ENCODE data around the gene CCDC182. TPM values are rescaled to one million over a fixed set of nuclear protein-coding genes. Genes with fewer than 3 reads are reported as not detected.

Gene CCDC182
- total and polyA plus RNA-seq, 8 donors: not detected

- H3K27ac ChIP-seq: no peak overlapping the region
- no peak overlapping the region for H3K4me3 ChIP-seq
- H3K27me3 ChIP-seq: peaks cover 0 to 13% (median 8%) of the 10 kb centered on the region in 3 donors
- no peaks in the 10 kb centered on the region for H3K36me3 ChIP-seq
- peaks cover 0 to 9% (median 0%) of the 10 kb centered on the region in 4 donors for H3K4me1 ChIP-seq
- no peak for DNase-seq
- H3K9me3 ChIP-seq: no peaks in the 10 kb centered on the region
- TF ChIP-seq CTCF (IDR thresholded peaks at IDR 0.05) (no peak), EP300 (IDR thresholded peaks at IDR 0.05) (no peak), POLR2AphosphoS5 (IDR thresholded peaks at IDR 0.05) (no peak), POLR2A (IDR thresholded peaks at IDR 0.05) (no peak)
- intact Hi-C loops (cut with DNase I; ENCODE audit: low total_unique reads): no loop called here
- 69 to 95% (median 91%) methylated on average over 1 of the region's 1 CpG for WGBS, 5 donors
These were observed 29.1 kb downstream of the CCDC182 start for GRCh38 chr17:57715981-57716380.

GRCh38 chr17:57714665-57715180 is 30.4 kb downstream of the CCDC182 start:
- Histone ChIP-seq H3K4me1 (peaks cover 0 to 9% (median 0%) of the 10 kb centered on the region in 4 donors), H3K36me3 (no peaks in the 10 kb centered on the region), H3K27me3 (peaks cover 0 to 13% (median 8%) of the 10 kb centered on the region in 3 donors), H3K4me3 (no peak overlapping the region), H3K9me3 (no peaks in the 10 kb centered on the region), H3K27ac (no peak overlapping the region)
- intact Hi-C loops (cut with DNase I; ENCODE audit: low total_unique reads): no loop called here
- WGBS, 5 donors: 36 to 43% (median 41%) methylated on average over 7 of the region's 7 CpGs
- peak in 1 of 2 donors; percentile 55 for DNase-seq
- TF ChIP-seq POLR2A (IDR thresholded peaks at IDR 0.05) (no peak), EP300 (IDR thresholded peaks at IDR 0.05) (no peak), CTCF (IDR thresholded peaks at IDR 0.05) (no peak), POLR2AphosphoS5 (IDR thresholded peaks at IDR 0.05) (no peak)

- intact Hi-C loops (cut with DNase I; ENCODE audit: low total_unique reads): no loop called here
- Histone ChIP-seq H3K4me3 (no peak overlapping the region), H3K4me1 (peaks cover 0 to 13% (median 0%) of the 10 kb centered on the region in 4 donors), H3K27ac (no peak overlapping the region), H3K36me3 (no peaks in the 10 kb centered on the region), H3K9me3 (no peaks in the 10 kb centered on the region), H3K27me3 (peaks cover 0 to 8% (median 8%) of the 10 kb centered on the region in 3 donors)
- no peak for DNase-seq
- no peak for TF ChIP-seq POLR2A (IDR thresholded peaks at IDR 0.05)
- no peak for TF ChIP-seq CTCF (IDR thresholded peaks at IDR 0.05)
- TF ChIP-seq EP300 (IDR thresholded peaks at IDR 0.05): no peak
- no peak for TF ChIP-seq POLR2AphosphoS5 (IDR thresholded peaks at IDR 0.05)
- WGBS, 5 donors: 79 to 89% (median 84%) methylated on average over 7 of the region's 7 CpGs
These were observed 32.0 kb downstream of the CCDC182 start for GRCh38 chr17:57713140-57713539.

GRCh38 chr17:57708410-57708809 is 36.7 kb downstream of the CCDC182 start:
- WGBS, 5 donors: 34 to 61% (median 56%) methylated on average over 2 of the region's 2 CpGs
- TF ChIP-seq POLR2A (IDR thresholded peaks at IDR 0.05) (no peak), CTCF (IDR thresholded peaks at IDR 0.05) (no peak), POLR2AphosphoS5 (IDR thresholded peaks at IDR 0.05) (no peak), EP300 (IDR thresholded peaks at IDR 0.05) (no peak)
- intact Hi-C loops (cut with DNase I; ENCODE audit: low total_unique reads): no loop called here
- peak in 1 of 2 donors; percentile 37 for DNase-seq
- H3K4me3 ChIP-seq: no peak overlapping the region
- H3K4me1 ChIP-seq: peaks cover 0 to 11% (median 2%) of the 10 kb centered on the region in 4 donors
- no peaks in the 10 kb centered on the region for H3K9me3 ChIP-seq
- no peaks in the 10 kb centered on the region for H3K27me3 ChIP-seq
- no peaks in the 10 kb centered on the region for H3K36me3 ChIP-seq
- no peak overlapping the region for H3K27ac ChIP-seq

All from stomach (tissue), 9 donors.